ENCODE results near the gene ACTG2. TPM values are rescaled to one million over a fixed set of nuclear protein-coding genes. Genes with fewer than 3 reads are reported as not detected.

Gene ACTG2
- total and polyA plus RNA-seq, 2 donors from 2014 or later: 6.6 to 13.7 TPM

GRCh38 chr2:73935641-73936040, 42.8 kb downstream of the ACTG2 start:
- Histone ChIP-seq H3K9me3 (ENCODE audit: control insufficient read depth in 2 of 3, insufficient read depth in 1 of 3, low read length in 3 of 3) (no peaks in the 10 kb centered on the region), H3K9ac (ENCODE audit: low read length in 3 of 3) (no peak overlapping the region), H3K27ac (ENCODE audit: low read depth in 2 of 2, low read length in 2 of 2) (no peak overlapping the region), H3K27me3 (ENCODE audit: control insufficient read depth, insufficient read depth, low read length) (no peaks in the 10 kb centered on the region), H3K4me1 (ENCODE audit: control insufficient read depth in 2 of 3, insufficient read depth in 2 of 3, low read depth in 1 of 3, low read length in 3 of 3) (no peaks in the 10 kb centered on the region), H3K4me3 (ENCODE audit: low read length in 3 of 3) (no peak overlapping the region), H3K36me3 (ENCODE audit: control insufficient read depth in 2 of 3, insufficient read depth in 3 of 3, low read length in 3 of 3) (peaks cover 0 to 11% (median 2%) of the 10 kb centered on the region in 3 donors)
- DNase-seq: no peak
- no peak for FAIRE-seq
- intact Hi-C loops (cut with DNase I): no loop called here
- no peak for TF ChIP-seq CTCF (IDR thresholded peaks at IDR 0.05; ENCODE audit: borderline replicate concordance, extremely low read depth, insufficient read depth)

- no peak overlapping the region for H3K4me3 ChIP-seq (ENCODE audit: low read length in 3 of 3)
- H3K27me3 ChIP-seq (ENCODE audit: control insufficient read depth, insufficient read depth, low read length): no peaks in the 10 kb centered on the region
- no peak for TF ChIP-seq CTCF (IDR thresholded peaks at IDR 0.05; ENCODE audit: borderline replicate concordance, extremely low read depth, insufficient read depth)
- no peak overlapping the region for H3K27ac ChIP-seq (ENCODE audit: low read depth in 2 of 2, low read length in 2 of 2)
- intact Hi-C loops (cut with DNase I): no loop called here
- FAIRE-seq: no peak
- no peaks in the 10 kb centered on the region for H3K4me1 ChIP-seq (ENCODE audit: control insufficient read depth in 2 of 3, insufficient read depth in 2 of 3, low read depth in 1 of 3, low read length in 3 of 3)
- no peak overlapping the region for H3K9ac ChIP-seq (ENCODE audit: low read length in 3 of 3)
- no peak for DNase-seq
- peaks cover 0 to 11% (median 2%) of the 10 kb centered on the region in 3 donors for H3K36me3 ChIP-seq (ENCODE audit: control insufficient read depth in 2 of 3, insufficient read depth in 3 of 3, low read length in 3 of 3)
- H3K9me3 ChIP-seq (ENCODE audit: control insufficient read depth in 2 of 3, insufficient read depth in 1 of 3, low read length in 3 of 3): no peaks in the 10 kb centered on the region
These were observed 44.5 kb downstream of the ACTG2 start for GRCh38 chr2:73937103-73937885.

GRCh38 chr2:73937899-73938298, 45.1 kb downstream of the ACTG2 start:
- FAIRE-seq (no peak), DNase-seq (no peak)
- no peak for TF ChIP-seq CTCF (IDR thresholded peaks at IDR 0.05; ENCODE audit: borderline replicate concordance, extremely low read depth, insufficient read depth)
- H3K9me3 ChIP-seq (ENCODE audit: control insufficient read depth in 2 of 3, insufficient read depth in 1 of 3, low read length in 3 of 3): no peaks in the 10 kb centered on the region
- no peaks in the 10 kb centered on the region for H3K27me3 ChIP-seq (ENCODE audit: control insufficient read depth, insufficient read depth, low read length)
- H3K27ac ChIP-seq (ENCODE audit: low read depth in 2 of 2, low read length in 2 of 2): no peak overlapping the region
- no peaks in the 10 kb centered on the region for H3K4me1 ChIP-seq (ENCODE audit: control insufficient read depth in 2 of 3, insufficient read depth in 2 of 3, low read depth in 1 of 3, low read length in 3 of 3)
- H3K4me3 ChIP-seq (ENCODE audit: low read length in 3 of 3): no peak overlapping the region
- intact Hi-C loops (cut with DNase I): no loop called here
- peaks cover 0 to 5% (median 2%) of the 10 kb centered on the region in 3 donors for H3K36me3 ChIP-seq (ENCODE audit: control insufficient read depth in 2 of 3, insufficient read depth in 3 of 3, low read length in 3 of 3)
- no peak overlapping the region for H3K9ac ChIP-seq (ENCODE audit: low read length in 3 of 3)
